ENCODE data around the gene MPHOSPH9.

DNA sequence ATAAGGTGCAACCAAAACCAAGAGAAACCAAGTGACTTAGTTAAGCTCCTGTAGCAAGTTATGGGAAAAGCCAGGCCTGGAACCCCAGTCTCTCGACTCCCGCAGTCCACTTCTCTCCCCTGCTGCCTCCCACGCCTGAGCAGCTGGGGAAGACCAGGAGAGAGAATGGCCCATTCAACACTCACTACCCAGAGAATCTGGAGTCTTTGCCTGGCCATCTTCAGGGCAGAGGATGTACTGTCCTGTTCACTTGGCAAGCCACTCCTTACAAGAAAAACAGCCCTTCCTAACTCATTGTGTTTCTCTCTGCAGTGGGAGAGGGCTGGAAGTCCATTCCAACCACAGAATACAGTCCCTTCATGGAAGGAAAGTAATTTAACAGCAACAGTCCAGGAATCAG is 83.9 kb downstream of the MPHOSPH9 start:
- TF ChIP-seq MAX (IDR thresholded peaks at IDR 0.05), result no peak
- TF ChIP-seq, protein P1, sequence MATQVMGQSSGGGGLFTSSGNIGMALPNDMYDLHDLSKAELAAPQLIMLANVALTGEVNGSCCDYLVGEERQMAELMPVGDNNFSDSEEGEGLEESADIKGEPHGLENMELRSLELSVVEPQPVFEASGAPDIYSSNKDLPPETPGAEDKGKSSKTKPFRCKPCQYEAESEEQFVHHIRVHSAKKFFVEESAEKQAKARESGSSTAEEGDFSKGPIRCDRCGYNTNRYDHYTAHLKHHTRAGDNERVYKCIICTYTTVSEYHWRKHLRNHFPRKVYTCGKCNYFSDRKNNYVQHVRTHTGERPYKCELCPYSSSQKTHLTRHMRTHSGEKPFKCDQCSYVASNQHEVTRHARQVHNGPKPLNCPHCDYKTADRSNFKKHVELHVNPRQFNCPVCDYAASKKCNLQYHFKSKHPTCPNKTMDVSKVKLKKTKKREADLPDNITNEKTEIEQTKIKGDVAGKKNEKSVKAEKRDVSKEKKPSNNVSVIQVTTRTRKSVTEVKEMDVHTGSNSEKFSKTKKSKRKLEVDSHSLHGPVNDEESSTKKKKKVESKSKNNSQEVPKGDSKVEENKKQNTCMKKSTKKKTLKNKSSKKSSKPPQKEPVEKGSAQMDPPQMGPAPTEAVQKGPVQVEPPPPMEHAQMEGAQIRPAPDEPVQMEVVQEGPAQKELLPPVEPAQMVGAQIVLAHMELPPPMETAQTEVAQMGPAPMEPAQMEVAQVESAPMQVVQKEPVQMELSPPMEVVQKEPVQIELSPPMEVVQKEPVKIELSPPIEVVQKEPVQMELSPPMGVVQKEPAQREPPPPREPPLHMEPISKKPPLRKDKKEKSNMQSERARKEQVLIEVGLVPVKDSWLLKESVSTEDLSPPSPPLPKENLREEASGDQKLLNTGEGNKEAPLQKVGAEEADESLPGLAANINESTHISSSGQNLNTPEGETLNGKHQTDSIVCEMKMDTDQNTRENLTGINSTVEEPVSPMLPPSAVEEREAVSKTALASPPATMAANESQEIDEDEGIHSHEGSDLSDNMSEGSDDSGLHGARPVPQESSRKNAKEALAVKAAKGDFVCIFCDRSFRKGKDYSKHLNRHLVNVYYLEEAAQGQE (IDR thresholded peaks at IDR 0.05), result no peak
- TF ChIP-seq GABPA (IDR thresholded peaks at IDR 0.05 in 1 of 2, conservative IDR thresholded peaks at IDR 0.05 in 1 of 2), result no peak
- TF ChIP-seq RAD21 (IDR thresholded peaks at IDR 0.05), result no peak
- TF ChIP-seq, protein P2, sequence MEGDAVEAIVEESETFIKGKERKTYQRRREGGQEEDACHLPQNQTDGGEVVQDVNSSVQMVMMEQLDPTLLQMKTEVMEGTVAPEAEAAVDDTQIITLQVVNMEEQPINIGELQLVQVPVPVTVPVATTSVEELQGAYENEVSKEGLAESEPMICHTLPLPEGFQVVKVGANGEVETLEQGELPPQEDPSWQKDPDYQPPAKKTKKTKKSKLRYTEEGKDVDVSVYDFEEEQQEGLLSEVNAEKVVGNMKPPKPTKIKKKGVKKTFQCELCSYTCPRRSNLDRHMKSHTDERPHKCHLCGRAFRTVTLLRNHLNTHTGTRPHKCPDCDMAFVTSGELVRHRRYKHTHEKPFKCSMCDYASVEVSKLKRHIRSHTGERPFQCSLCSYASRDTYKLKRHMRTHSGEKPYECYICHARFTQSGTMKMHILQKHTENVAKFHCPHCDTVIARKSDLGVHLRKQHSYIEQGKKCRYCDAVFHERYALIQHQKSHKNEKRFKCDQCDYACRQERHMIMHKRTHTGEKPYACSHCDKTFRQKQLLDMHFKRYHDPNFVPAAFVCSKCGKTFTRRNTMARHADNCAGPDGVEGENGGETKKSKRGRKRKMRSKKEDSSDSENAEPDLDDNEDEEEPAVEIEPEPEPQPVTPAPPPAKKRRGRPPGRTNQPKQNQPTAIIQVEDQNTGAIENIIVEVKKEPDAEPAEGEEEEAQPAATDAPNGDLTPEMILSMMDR (IDR thresholded peaks at IDR 0.05; ENCODE audit: low read depth, low read length, missing input control), result no peak
- TF ChIP-seq, protein P3, sequence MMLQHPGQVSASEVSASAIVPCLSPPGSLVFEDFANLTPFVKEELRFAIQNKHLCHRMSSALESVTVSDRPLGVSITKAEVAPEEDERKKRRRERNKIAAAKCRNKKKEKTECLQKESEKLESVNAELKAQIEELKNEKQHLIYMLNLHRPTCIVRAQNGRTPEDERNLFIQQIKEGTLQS (IDR thresholded peaks at IDR 0.05), result no peak
- TF ChIP-seq FOXA1 (IDR thresholded peaks at IDR 0.05), result no peak
- no peak for TF ChIP-seq JUND (IDR thresholded peaks at IDR 0.05)
- no peak for TF ChIP-seq YY1 (IDR thresholded peaks at IDR 0.05)
- no peak for TF ChIP-seq EGR1 (IDR thresholded peaks at IDR 0.05; ENCODE audit: low read depth in 2 of 2)
- no peak for TF ChIP-seq FOXA2 (IDR thresholded peaks at IDR 0.05)
- no peak for TF ChIP-seq RXRA (IDR thresholded peaks at IDR 0.05)

Data from liver (tissue), 3 donors.